HCT116 (cell line): ENCODE results near the gene GABBR1. TPM values are rescaled to one million over a fixed set of nuclear protein-coding genes. Genes with fewer than 3 reads are reported as not detected.

Experiments
- ATAC-seq: fragments of 200-7000 bp; cut with Tn5 transposase; 2 replicates; pipeline ENCODE4 v1.9.1; 2020; ENCODE audit warnings: mild to moderate bottlenecking, moderate library complexity
- BruUV-seq: library from RNA; stranded (reverse); fragments of 400-500 nt; replicated peaks from 2 replicates; lab custom pipeline; 2021; lab: Mats Ljungman, UMichigan
- CTCF ChIA-PET: fragments of 300-600 bp; sonication (Branson Sonifier 250); formaldehyde crosslinking; loops from one replicate; lab custom pipeline; 2021; ENCODE audit warnings: antibody characterized with exemption; lab: Charles Lee
- POLR2A ChIA-PET: fragments of 300-600, 350-600 bp; sonication (Branson Sonifier 250); formaldehyde crosslinking; loops from one replicate; lab custom pipeline; 2021; ENCODE audit warnings: antibody characterized with exemption; lab: Charles Lee
- RAD21 ChIA-PET, 2 experiments: fragments of 300-600 bp; sonication (Branson Sonifier 250); formaldehyde crosslinking; loops; one replicate each; lab custom pipeline; 2023; ENCODE audit warnings: low total read pairs in 2 of 2; ENCODE audit not compliant: uncharacterized antibody in 2 of 2, unreplicated experiment in 2 of 2, low non-redundant PET in 1 of 2; lab: Charles Lee
- DNase-seq: peaks from one replicate; pipeline ENCODE4 v3.0.0-alpha.2; 2010; ENCODE audit warnings: low read depth, low spot score
- H2AFZ ChIP-seq: fragments of 200-600 bp; shearing (Covaris generic), sonication (generic); 2 replicates; pipeline ENCODE4 v1.6.1; 2017; ENCODE audit warnings: low read depth, mixed run types, mixed read lengths, antibody characterized with exemption, low read length; ENCODE audit not compliant: poor library complexity, severe bottlenecking
- H3K27ac ChIP-seq: 2 replicates; pipeline ENCODE4 v1.5.1; 2012; ENCODE audit warnings: low read depth, low read length
- H3K27me3 ChIP-seq: fragments of 200-600 bp; sonication (generic); 2 replicates; pipeline ENCODE4 v1.6.1; 2016; ENCODE audit warnings: mixed run types, low read length, mixed read lengths; ENCODE audit not compliant: insufficient read depth
- H3K36me3 ChIP-seq, 2 experiments: fragments of 200-500 bp in 1 of 2; fragments of 200-600 bp in 1 of 2; sonication (Bioruptor generic) in 1 of 2; sonication (generic) in 1 of 2; 2 replicates each; pipeline versions ENCODE4 v1.5.1 to v1.6.1; 2014 to 2016; ENCODE audit warnings: low read length in 2 of 2, inconsistent platforms in 1 of 2, mixed read lengths in 1 of 2, mixed run types in 1 of 2; ENCODE audit not compliant: insufficient read depth in 2 of 2, control insufficient read depth in 1 of 2
- H3K4me1 ChIP-seq, 2 experiments: fragments of 200-600 bp in 1 of 2; sonication (generic) in 1 of 2; 2 replicates each; pipeline versions ENCODE4 v1.5.1 to v1.6.1; 2012 to 2017; ENCODE audit warnings: low read length in 2 of 2, inconsistent platforms in 1 of 2, mild to moderate bottlenecking in 1 of 2, mixed read lengths in 1 of 2, mixed run types in 1 of 2, moderate library complexity in 1 of 2; ENCODE audit not compliant: insufficient read depth in 2 of 2, control insufficient read depth in 1 of 2
- H3K4me2 ChIP-seq: fragments of 200-600 bp; sonication (generic); 2 replicates; pipeline ENCODE4 v1.6.1; 2017; ENCODE audit warnings: mixed run types, low read length, mixed read lengths
- H3K4me3 ChIP-seq, 2 experiments: fragments of 200-600 bp in 1 of 2; sonication (generic) in 1 of 2; replicated peaks in 1 of 2; 2 replicates each; pipeline ENCODE4 v1.5.1; 2011 to 2016; ENCODE audit warnings: low read length in 2 of 2, control low read depth in 1 of 2, low read depth in 1 of 2, mild to moderate bottlenecking in 1 of 2, mixed read lengths in 1 of 2, mixed run types in 1 of 2
- H3K79me2 ChIP-seq: fragments of 200-600 bp; sonication (generic); 2 replicates; pipeline ENCODE4 v1.6.1; 2017; ENCODE audit warnings: mild to moderate bottlenecking, mixed run types, low read length, moderate library complexity, mixed read lengths; ENCODE audit not compliant: insufficient read depth
- H3K9ac ChIP-seq: fragments of 200-600 bp; sonication (generic); 2 replicates; pipeline ENCODE4 v1.6.1; 2016; ENCODE audit warnings: low read length, mixed read lengths
- H3K9me2 ChIP-seq: fragments of 200-600 bp; sonication (generic), shearing (Covaris generic); 2 replicates; pipeline ENCODE4 v1.6.1; 2017; ENCODE audit warnings: mixed run types, mild to moderate bottlenecking, moderate library complexity; ENCODE audit not compliant: insufficient read depth
- H3K9me3 ChIP-seq, 2 experiments: fragments of 200-500 bp in 1 of 2; fragments of 200-600 bp in 1 of 2; sonication (Bioruptor generic) in 1 of 2; sonication (generic) in 1 of 2; 2 replicates each; pipeline ENCODE4 v1.6.1; 2014 to 2017; ENCODE audit warnings: low read length in 2 of 2, mixed read lengths in 2 of 2, inconsistent platforms in 1 of 2, low read depth in 1 of 2, mild to moderate bottlenecking in 1 of 2, mixed run types in 1 of 2, moderate library complexity in 1 of 2; ENCODE audit not compliant: control insufficient read depth in 1 of 2, insufficient read depth in 1 of 2
- H4K20me1 ChIP-seq: fragments of 200-600 bp; sonication (generic), shearing (Covaris generic); 2 replicates; pipeline ENCODE4 v1.6.1; 2017; ENCODE audit warnings: mixed run types, mild to moderate bottlenecking, moderate library complexity; ENCODE audit not compliant: insufficient read depth
- CEBPB ChIP-seq: IDR thresholded peaks from 2 replicates; pipeline ENCODE4 v1.6.1; 2012; ENCODE audit warnings: low read depth
- CTCF ChIP-seq, 3 experiments: fragments of 200-600 bp in 1 of 3; sonication (generic) in 1 of 3; IDR thresholded peaks in 2 of 3; conservative IDR thresholded peaks in 1 of 3; 2 replicates each; pipeline ENCODE4 v1.5.1; 2012 to 2017; ENCODE audit warnings: low read depth in 2 of 3, low read length in 2 of 3, antibody characterized with exemption in 1 of 3, borderline replicate concordance in 1 of 3, control low read depth in 1 of 3, mild to moderate bottlenecking in 1 of 3, mixed read lengths in 1 of 3, mixed run types in 1 of 3, moderate library complexity in 1 of 3; ENCODE audit not compliant: insufficient read depth in 1 of 3
- EGR1 ChIP-seq: IDR thresholded peaks from 2 replicates; pipeline ENCODE4 v1.6.1; 2012; ENCODE audit warnings: low read depth
- ELF1 ChIP-seq: IDR thresholded peaks from 2 replicates; pipeline ENCODE4 v1.6.1; 2012; ENCODE audit warnings: low read depth, borderline replicate concordance
- EZH2phosphoT487 ChIP-seq: fragments of 200-600 bp; IDR thresholded peaks from 2 replicates; pipeline ENCODE4 v1.6.1; 2018; ENCODE audit warnings: antibody characterized with exemption, borderline replicate concordance
- FOSL1 ChIP-seq: IDR thresholded peaks from 2 replicates; pipeline ENCODE4 v1.6.1; 2012; ENCODE audit warnings: low read depth
- POLR2AphosphoS5 ChIP-seq: IDR thresholded peaks from 2 replicates; pipeline ENCODE4 v1.6.1; 2011; ENCODE audit warnings: mild to moderate bottlenecking, low read depth, low read length, moderate library complexity
- REST ChIP-seq: IDR thresholded peaks from 2 replicates; pipeline ENCODE4 v1.6.1; 2012; ENCODE audit warnings: low read depth
- SIN3A ChIP-seq: IDR thresholded peaks from 2 replicates; pipeline ENCODE4 v1.6.1; 2012; ENCODE audit warnings: low read depth
- SRF ChIP-seq: IDR thresholded peaks from 2 replicates; pipeline ENCODE4 v1.6.1; 2012; ENCODE audit warnings: low read depth
- YY1 ChIP-seq: IDR thresholded peaks from 2 replicates; pipeline ENCODE4 v1.6.1; 2011; ENCODE audit warnings: low read length, low read depth, moderate library complexity, mild to moderate bottlenecking; ENCODE audit not compliant: insufficient replicate concordance; ENCODE audit errors: extremely low read depth
- ZFX ChIP-seq: fragments of 450-650 bp; IDR thresholded peaks from 2 replicates; pipeline ENCODE4 v1.6.1; 2017
- intact Hi-C: fragments of 100-400 bp; cut with micrococcal nuclease; formaldehyde crosslinking; loops from 2 replicates; pipeline ENCODE4 v1.10.0; 2022
- total RNA-seq: library from RNA; stranded (reverse); gene quantifications from one replicate; pipeline ENCODE4 v1.2.1, GENCODE V29; 2021; ENCODE audit not compliant: unreplicated experiment
- TF ChIP-seq, protein P1 (sequence below): IDR thresholded peaks from 2 replicates; pipeline ENCODE4 v1.6.1; 2012
- TF ChIP-seq, protein P2 (sequence below): IDR thresholded peaks from 2 replicates; pipeline ENCODE4 v1.6.1; 2011; ENCODE audit warnings: mild to moderate bottlenecking, low read length, moderate library complexity; ENCODE audit not compliant: insufficient replicate concordance; ENCODE audit errors: extremely low read depth
- TF ChIP-seq, protein P3 (sequence below): IDR thresholded peaks from 2 replicates; pipeline ENCODE4 v1.6.1; 2012

The GABBR1 gene
- total RNA-seq, 1 experiment from 2014 or later = 43.4 TPM

DNA sequence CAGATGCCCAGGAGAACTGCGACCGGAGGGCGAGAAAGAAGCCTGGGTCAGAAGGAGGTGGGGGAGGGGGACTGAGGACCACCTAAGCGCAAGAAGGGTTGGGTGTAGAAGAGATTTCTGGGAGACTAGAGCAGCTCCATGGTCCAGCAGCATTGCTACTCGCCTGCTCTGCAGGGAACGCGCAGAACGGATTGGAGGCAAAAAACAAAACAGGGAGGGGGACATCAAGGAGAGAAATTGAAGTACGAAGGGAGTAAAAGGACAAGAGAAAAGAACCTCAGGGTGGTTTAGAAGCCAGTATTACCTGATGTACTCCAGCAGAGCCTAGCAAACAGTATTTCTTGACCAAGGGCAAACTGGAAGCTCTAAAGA is 537 bp upstream of the GABBR1 start:
- TF ChIP-seq ELF1 (no peak), CEBPB (no peak), YY1 (no peak), SRF (no peak), EZH2phosphoT487 (no peak), FOSL1 (no peak), ZFX (no peak), REST (no peak), CTCF (IDR thresholded peaks at IDR 0.05 in 2 of 3, conservative IDR thresholded peaks at IDR 0.05 in 1 of 3; ENCODE audit: borderline replicate concordance in 1 of 3, insufficient read depth in 1 of 3, low read depth in 2 of 3, low read length in 2 of 3) (no peak), SIN3A (no peak), EGR1 (no peak), POLR2AphosphoS5 (no peak)
- TF ChIP-seq, protein P1, sequence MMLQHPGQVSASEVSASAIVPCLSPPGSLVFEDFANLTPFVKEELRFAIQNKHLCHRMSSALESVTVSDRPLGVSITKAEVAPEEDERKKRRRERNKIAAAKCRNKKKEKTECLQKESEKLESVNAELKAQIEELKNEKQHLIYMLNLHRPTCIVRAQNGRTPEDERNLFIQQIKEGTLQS = no peak
- TF ChIP-seq, protein P2, sequence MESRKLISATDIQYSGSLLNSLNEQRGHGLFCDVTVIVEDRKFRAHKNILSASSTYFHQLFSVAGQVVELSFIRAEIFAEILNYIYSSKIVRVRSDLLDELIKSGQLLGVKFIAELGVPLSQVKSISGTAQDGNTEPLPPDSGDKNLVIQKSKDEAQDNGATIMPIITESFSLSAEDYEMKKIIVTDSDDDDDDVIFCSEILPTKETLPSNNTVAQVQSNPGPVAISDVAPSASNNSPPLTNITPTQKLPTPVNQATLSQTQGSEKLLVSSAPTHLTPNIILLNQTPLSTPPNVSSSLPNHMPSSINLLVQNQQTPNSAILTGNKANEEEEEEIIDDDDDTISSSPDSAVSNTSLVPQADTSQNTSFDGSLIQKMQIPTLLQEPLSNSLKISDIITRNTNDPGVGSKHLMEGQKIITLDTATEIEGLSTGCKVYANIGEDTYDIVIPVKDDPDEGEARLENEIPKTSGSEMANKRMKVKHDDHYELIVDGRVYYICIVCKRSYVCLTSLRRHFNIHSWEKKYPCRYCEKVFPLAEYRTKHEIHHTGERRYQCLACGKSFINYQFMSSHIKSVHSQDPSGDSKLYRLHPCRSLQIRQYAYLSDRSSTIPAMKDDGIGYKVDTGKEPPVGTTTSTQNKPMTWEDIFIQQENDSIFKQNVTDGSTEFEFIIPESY = no peak
- TF ChIP-seq, protein P3, sequence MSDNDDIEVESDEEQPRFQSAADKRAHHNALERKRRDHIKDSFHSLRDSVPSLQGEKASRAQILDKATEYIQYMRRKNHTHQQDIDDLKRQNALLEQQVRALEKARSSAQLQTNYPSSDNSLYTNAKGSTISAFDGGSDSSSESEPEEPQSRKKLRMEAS = no peak
- no TSS peak for BruUV-seq
- H3K27ac ChIP-seq = peak overlapping the region; percentile 48; the same call in 1 of the 2 replicates
- intact Hi-C loops = no loop called here
- H3K4me1 ChIP-seq = peaks cover 7 to 22% of the 10 kb centered on the region in 2 experiments
- H3K36me3 ChIP-seq = 0 out of 4 replicates have a peak, but pooled peaks cover 0 to 2% of the 10 kb centered on the region in 2 experiments
- peak; percentile 1; the same call in 1 of the 2 replicates for ATAC-seq
- ChIA-PET POLR2A (interaction anchor here (1.0 to 1.3 kb wide), 3 partner anchors 8 to 16 kb away, joined by 3 to 5 read pairs (median 5); no protein-coding TSS in a partner anchor), RAD21 (interaction anchor here in 1 of 2 experiments (0.9 kb wide), 1 partner anchor 257 kb away, joined by 7 read pairs; no protein-coding TSS in a partner anchor), CTCF (interaction anchor here (1.5 to 2.3 kb wide), 3 partner anchors 14 to 20 kb away, joined by 4 to 16 read pairs (median 12); no protein-coding TSS in a partner anchor)
- H2AFZ ChIP-seq = peak overlapping the region; percentile 61
- no peaks in the 10 kb centered on the region for H4K20me1 ChIP-seq
- H3K9ac ChIP-seq = peak overlapping the region; percentile 62
- no peaks in the 10 kb centered on the region for H3K9me2 ChIP-seq
- H3K4me2 ChIP-seq = peak overlapping the region; percentile 94
- DNase-seq = no peak
- no peaks in the 10 kb centered on the region for H3K27me3 ChIP-seq
- H3K79me2 ChIP-seq = no peaks in the 10 kb centered on the region
- H3K4me3 ChIP-seq = peak overlapping the region; percentile 60 to 75
- no peaks in the 10 kb centered on the region for H3K9me3 ChIP-seq
